NCI-H187 treated with DMSO at 0.1 percent for 48 hours (cell line): ENCODE measurements around the gene KCNJ12.
"Not testable (repeated sequence)": the region's sequence is repeated elsewhere in the genome, so short reads cannot be mapped to it uniquely, and the experiment has no call there.

Experiments
- DNase-seq: peaks from one replicate; lab custom pipeline; 2025; lab: John Stamatoyannopoulos, UW

Gene KCNJ12

DNA sequence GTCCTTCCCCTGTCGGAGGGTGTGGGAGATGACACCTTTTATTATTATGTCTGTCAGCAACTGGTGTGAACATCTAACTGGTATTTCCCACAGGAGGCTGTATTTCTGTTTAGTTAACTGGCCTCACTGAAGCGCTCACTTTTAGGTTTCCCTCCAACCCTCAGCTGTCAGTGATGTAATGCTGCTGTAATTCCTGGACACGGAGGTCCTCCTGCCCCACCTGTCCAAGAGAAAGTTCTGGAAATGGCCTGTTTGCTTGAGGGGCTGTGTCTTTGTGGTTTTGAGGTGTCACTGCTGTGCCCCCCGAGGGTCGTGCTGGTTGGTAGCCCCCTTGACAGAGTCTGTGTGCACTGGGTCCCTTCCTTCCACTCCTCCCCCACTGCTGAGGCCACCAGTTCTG lies 11.5 kb downstream of the KCNJ12 start:
- DNase-seq, result no peak

DNA sequence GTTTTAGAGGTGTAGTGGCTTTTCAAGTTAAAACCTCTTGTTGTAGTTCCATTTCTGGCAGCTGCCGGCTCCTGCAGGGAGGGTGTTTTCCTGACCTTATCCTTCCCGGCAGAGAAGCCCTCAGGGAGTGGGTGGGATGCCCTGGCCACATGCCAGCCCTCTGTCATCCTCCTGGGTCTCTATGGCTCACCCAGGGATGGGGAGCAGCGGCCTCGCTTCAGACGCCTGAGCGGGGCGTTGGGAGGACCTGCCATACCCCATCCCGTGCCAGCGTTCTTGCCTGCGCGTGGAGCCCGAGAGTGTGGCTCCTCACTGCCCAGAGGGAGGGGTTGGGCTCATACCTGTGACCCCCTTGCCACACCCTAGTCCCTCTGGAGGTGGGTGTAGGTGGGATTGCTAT lies 11.9 kb downstream of the KCNJ12 start:
- no peak for DNase-seq

DNA sequence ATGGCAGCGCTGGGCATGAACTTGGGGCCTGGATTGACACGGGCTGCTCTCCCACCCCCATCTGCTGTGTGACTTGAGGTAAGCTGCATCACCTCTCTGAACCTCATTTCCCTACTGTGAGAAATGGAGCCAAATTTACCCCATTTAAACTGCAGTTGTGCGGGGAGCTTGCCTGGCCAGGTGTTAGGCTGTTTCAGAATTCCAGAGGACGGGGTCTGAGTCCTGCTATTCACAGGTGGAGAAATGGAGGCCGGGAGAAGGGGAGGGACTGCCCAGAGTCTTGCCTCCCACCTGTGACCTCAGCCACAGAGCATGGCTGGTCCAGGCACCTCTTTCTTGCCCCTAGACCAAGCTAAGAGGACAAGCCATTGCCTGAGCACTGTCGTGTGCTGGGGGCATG lies 12.8 kb downstream of the KCNJ12 start:
- DNase-seq, result no peak

DNA sequence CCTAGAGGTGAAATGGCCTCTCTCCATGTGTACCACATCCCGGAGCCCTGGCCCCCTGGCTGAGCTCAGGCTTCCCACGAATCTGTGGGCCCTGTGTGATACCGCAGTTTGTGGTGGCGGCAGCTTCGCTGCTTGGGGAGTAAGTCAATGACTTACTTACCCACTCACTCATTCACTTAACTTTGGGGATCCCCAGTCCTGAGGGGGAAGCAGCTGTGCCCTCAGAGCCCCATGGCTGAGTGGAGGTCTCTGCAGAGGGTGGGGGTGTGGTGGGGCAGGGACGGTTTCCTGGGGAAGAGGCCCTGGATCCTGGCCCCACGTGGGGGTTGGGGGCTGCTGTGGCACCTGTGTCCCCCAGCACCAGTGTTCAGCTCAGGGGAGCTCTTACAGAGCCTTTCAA lies 13.2 kb downstream of the KCNJ12 start:
- no peak for DNase-seq

DNA sequence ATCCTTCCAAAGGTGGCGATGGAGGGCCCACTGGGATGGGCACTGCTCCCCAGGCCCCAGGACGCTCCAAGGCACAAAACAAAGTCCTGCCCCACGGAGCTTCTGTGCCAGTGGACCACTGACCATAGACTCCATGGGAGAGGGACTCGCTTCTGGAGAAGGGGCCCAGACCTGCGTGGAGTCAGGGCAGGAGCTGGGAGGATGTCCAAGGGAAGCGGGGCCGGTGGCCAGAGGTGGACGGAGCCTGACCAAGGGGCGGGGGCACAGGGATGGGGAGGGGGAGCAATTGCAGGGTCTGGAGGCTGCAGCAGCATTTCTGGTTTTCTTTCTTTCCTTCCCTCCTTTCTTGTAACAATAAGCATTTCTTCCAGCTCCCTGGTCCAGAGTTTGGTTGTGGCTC lies 14.1 kb downstream of the KCNJ12 start:
- DNase-seq, result no peak

DNA sequence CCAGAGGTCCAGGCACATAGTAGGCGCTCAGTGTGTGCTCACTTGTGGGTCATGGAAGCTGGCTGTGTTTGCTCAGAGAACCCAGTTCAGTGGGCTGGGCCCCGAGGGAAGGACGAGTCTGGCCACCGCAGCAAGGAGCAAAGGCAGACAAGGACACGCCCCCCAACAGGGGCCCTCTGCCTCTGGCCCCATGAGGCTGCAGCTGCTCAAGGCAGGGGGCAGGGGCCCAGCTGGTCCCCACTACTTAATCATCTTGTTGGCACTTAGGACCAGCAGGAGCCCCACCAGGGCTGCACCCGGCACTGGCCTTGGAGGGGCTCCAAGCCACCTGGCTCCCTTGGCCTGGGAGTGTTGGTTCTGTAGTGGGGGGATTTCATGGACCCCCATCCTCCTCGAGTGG lies 16.1 kb downstream of the KCNJ12 start:
- DNase-seq, result no peak

DNA sequence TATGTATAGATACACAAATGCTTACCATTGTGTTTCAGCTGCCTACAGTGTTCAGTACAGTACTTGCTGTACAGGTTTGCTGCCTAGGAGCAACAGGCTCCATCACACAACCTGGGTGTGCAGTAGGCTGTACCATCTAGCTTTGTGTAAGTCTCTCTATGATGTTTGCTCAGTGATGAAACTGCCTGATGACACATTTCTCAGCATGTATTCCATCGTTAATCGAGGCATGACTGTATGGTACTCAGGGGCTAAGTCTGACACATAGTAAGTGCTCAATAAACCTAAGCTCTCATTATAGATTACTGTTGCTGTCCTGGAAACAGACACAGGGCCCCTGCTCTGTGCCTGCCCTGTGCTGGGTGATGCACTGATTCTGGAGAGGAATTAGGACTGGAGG lies 18.1 kb downstream of the KCNJ12 start:
- no peak for DNase-seq

DNA sequence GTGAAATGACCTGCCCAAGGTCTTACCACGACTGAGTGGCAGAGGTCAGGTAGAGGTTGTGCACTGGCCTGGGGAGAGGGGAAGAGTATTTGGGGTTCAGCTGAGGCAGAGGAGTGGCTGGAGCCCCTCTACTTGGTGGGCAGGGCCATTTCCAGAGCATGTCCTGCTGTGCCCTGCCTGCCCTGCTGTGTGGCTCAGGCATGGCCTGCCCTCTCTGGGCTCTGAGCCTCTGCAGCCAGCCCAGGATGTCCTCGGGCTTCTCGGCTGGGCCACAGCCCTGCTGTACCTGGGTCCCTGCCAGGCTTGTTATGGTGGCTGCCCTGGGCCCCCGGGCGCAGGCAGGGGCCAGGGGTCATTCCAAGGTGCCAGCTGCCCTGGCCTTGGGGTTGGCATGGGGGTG lies 19.6 kb downstream of the KCNJ12 start:
- DNase-seq, result no peak

DNA sequence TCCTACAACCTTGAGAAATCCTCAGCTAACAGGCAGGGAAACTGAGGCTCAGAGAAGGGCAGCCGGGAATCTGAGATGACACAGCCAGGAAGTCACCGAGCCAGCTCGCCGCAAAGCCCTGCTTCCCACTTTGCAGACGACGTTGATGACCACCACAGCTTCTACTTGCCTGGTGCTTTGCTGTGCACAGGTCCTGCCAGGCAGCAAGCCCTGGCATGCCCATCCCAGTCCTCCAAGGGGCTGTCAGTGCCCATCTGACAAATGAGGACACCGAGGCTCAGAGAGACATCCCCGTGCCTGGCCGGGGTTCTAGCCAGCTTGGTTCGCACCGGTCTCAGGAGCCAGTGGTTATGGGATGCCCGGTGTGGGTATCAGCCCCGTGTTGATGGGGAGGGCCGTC lies 20.1 kb downstream of the KCNJ12 start:
- no peak for DNase-seq

DNA sequence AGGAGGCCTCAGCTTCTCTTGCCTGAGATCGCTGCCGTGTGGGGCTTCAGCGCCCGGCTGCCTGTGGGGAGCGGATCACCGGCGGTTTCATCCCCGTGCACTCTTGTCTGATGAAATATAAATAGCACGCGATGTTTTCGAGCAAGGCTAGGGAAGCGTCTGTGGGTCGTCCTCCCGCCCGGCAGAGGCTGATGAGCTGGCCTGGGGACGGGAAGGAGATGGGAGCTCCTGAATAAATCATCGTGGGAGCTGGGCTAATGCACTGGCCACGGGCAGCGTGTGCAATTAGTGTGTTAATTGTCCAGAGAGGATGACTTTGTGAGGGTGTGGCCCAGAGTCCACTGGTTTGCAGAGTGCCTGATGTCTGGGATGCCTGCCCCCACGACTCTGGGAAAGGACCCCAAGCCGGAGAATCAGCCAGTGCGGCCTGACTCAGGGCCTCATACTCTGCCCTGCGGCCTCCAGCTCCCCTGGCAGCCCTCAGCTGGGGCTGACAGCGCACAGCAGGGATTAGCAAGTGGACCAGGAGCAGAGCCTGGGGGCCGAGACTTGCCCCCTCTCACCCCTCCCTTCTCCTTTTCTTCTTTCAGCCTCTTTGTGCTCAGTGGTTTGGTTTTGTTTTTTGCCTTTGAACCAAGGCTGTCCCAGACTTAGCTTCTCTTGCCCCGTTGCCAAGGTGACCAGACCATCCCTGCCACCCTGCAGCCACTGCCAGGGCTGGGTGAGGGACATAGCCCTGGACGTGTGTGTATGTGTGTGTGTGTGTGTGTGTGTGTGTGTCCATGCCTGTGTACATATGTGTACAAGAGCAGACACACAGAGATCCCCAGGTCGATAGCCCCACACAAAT lies 21.4 kb downstream of the KCNJ12 start:
- no peak for DNase-seq

DNA sequence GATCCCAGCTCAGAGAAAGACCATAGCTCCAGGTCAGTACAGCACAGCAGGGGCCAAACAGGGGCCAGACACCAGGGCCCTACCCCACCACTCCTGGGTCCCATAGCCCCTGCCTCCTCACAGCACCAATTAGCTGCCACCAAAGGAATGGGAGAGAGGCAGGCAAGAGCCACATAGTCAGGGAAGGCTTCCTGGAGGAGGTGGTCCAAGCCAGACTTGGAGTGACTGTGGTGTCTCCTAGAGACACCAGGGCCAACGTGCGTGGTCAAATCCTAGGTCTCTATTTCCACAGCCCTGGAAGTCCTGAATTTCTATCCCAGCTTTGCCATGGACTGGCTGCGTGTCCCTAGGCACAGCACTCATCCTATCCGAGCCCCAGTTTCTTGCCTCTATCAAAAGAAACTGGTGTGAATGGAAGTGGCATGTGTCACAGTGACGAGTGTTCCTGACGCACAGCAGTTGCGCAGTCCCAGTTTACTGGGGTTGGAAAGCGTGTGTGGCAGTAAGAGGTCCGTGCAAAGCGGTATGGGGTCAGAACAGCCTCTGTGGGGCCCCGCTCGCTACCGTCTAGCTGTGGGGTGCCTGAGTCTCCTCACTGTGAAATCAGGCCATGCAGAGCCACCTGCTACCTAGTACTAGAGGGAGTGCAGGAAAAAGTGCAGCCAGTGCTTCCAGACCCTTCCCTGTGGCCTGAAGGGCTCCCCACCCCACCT lies 23.5 kb downstream of the KCNJ12 start:
- no peak for DNase-seq

DNA sequence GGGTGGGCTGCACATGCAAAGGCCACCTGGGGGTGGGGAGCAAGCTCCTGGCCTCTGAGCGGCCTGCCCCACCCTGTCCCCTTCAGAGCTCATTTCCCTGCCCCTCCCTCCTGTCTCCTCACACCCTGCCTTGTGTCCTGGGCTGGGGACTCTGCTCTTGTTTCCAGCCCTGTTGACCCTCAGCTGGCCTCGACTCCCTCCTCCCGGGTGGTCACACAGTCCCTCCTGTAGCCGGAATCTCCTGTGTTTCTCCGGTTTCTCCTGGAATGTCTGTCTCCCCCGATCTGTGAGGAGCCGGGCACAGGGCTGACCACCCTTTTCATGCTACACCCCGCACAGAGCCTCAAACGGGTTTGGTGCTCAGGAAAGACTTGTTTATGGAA lies 24.0 kb downstream of the KCNJ12 start:
- not testable (repeated sequence) for DNase-seq

DNA sequence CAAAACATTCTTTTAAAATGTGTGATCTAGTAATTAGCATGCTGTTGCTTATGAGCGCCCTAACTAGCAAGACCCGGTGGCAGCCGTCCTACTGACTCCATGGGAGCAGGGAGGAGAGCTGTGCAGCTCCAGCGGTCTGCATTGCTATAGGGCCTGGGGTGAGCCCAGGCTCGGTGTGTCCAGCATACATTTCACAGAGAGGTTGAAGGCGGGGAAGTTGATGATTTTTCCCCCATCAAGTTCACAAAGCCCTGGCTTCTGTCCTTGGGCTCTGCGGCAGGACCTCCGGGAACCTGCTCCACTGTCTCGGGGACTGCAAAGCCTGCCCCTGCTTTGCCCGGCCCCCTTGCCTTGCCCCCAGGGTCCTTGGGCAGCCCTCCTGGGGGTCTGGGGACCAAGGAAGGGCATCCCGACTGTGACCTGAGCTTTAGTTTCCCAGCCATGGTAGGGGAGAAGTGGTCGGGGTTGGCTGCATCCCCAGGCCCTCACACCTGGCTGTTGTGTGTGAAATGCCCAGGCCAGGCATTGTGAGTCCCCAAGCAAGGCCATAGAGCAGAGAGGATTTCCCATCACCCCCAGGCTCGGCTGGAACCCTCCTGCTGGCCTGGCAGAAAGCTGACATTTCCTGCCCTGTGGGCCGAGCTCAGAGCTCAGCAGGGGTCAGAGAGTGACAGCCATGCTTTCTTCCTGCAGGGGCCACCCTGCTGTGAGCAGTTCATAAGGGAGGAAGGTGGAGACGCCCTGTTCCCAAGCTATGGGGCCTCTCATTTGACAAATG lies 24.8 kb downstream of the KCNJ12 start:
- DNase-seq, result no peak

DNA sequence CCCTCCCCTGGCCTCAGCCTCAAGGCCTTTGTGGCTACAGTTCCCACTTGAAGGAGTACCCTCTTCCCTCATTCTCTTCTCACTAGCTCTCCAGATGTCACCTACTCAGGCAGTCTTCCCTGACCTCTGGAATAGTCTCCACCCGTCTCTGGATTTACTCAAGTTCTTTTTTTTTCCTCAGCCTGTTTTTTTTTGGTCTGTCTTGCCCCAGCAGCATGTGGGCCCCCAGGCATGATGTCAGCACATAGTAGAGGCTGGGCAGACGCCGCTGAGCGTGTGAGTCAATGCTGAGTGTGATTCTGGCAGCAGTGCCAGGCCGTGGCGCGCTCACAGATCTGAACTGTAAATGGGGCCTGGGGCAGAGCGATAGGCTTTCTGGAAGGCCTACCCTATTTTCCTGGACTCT lies 26.0 kb downstream of the KCNJ12 start:
- DNase-seq, result not testable (repeated sequence)

DNA sequence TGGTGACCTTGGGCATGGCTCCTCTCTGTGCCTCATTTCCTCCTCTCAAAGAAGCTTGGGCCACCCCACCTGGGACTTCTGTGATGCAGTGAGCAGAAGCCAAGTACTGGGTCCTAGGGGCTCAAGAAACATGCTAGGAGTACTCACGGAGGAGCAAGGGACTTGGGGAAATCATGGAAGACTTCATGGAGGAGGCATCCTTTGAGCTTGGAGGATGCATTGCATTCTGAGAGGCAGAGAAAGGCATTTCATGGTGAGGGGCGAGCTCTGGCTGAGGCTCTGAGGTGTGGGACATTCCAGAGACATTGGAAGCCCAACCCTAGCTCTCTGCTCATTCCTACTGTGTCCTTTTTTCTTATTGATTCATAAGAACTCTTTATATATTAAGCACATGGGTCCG lies 26.8 kb downstream of the KCNJ12 start:
- DNase-seq, result not testable (repeated sequence)

DNA sequence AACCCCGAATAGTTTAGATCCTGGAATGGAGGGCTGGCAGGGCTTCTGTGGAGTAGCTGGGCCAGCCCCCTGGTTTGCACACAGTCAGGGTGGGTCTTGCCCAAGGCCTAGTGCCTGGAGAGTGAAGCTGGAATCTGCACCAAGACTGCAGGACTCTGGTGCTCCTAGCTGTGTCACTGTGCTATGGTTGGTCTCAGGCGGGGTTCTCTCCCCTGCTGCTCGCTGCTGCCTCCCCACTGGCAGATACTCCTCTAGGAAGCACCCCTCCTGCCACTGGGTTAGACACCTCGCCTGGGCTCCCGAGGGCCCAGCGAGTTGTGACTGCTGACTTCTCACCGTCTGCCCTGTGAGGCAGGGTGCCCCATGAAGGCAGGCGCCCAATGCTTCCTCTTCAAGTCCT lies 27.9 kb downstream of the KCNJ12 start:
- DNase-seq, result not testable (repeated sequence)

DNA sequence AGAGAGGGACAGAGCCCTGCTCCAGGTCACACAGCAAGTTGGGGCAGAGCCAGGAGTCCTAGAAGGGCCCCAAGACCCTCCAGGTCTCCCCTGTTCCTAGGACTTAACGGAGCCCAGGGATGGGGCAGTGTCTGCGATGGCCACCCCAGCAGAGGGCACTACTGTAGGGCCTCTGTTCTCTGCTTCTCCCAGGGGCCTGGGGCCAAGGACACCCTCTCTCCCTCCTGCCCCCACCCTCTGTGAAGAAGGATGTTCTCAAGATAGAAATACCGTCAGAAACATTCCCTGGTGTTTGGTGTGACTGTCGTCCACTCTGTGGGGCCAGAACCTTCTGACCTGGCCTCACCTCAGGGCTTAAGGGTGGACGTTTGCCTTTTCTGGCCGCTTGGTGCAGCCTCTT lies 28.4 kb downstream of the KCNJ12 start:
- DNase-seq, result not testable (repeated sequence)

DNA sequence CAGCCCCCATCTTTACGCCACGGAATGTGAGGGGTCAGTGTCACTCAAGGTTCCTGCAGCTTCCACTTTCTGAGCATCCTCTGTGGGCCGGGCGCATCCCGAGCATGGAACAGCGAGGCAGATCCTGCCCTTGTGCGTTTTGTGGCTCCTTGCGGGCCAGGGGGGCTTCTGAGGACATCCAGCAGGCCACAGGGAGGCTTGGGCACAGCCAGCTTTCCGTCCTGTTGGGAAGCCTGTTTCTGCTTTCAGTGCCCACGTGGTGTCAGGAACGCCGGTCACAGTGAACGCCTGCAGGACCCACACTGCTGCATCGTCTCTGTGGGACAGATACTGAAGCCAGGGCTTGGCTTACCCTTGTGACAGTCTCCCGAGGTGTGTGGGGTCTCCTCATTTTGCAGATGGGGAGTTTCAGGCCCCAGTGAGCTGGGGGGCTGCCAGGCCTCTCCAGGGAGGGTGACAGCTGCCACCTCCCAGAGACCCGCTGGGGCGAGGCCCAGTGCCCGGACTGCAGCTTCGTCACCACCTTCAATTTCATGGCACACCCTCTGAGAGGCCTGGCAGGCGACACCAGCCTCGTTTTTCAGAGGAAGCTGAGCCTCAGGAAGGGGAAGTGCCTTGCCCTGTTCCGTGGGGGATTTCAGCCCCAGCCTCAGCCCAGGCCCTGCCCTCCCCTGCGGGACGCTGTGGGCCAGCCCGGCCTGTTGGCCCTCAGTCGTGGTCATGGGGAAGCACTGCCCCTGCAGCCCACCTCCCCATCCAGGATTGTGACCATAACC lies 29.0 kb downstream of the KCNJ12 start:
- not testable (repeated sequence) for DNase-seq

DNA sequence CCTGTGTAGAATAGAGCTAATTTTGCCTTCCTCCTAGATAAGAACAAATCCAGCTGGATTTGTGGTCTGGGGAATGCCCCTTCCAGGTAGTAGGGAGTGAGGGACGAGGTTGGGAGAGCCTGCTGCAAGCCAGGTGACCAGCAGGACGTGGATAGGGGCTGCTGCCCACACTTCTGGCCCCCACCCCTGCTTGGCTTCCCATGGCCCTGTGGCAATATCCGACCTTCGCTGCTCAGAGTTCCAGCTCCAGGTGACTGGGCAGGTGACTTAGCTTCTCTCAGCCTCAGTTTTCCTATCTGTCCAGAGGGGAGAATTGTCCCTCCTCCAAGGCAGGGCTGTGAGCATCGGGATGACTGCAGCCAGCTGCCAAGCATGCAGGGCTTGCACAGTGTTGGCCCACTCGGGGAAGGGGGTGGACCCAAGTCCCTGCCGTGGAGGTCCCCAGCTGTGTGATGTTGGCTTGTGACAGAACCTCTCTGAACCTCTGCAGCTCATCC lies 29.8 kb downstream of the KCNJ12 start:
- DNase-seq, result not testable (repeated sequence)

DNA sequence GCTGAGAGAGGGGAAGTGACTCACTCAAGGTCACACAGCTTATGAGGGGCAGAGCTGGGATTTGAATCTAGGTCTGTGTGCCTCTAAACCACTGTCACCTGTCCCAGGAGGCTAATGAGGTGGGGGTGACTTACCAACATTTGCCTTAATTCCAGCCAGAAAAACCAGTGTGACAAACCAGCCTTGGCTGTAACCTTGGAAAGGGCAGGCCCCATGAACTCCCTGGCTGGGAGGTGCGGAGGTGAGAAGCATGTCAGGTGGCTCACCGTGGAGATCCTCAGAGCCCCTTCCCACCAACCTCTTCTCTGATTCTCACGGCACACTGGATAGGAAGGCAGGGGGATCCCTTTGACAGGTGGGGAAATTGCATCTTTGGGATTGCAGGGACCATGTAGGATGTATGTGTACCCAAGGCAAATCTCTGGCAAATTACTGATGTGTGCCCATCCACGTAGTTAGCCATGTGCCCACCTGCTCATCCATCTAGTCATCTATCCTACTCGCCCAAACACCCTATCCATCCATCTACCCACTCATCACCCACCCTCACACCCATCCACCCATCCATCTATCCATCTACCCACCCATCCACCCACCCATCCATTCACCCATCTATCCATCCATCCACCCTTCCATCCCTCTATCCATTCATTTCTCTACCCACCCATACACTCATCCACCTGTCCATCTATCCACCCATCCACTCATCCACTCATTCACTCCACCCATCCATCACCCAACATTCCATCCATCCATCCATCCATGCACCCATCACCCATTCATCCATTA lies 30.7 kb downstream of the KCNJ12 start:
- not testable (repeated sequence) for DNase-seq

DNA sequence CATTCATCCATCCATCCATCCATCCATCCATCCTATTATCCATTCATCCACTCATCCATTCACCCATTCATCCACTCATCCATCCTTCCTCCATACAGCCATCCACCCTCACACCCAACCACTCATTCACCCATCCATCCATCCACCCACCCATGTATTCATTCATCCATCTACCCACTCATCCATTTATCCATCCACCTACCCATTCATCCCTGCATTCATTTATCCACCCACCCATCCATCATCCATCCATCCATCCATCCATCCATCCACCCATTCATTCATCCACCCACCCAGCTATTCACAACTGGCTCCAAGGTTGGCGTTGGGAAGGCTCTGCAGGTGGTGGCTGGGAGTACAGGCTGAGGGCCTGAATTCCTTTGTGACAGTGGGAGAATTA lies 31.6 kb downstream of the KCNJ12 start:
- not testable (repeated sequence) for DNase-seq
